ENCODE results near the gene TGIF1.

Gene TGIF1

DNA sequence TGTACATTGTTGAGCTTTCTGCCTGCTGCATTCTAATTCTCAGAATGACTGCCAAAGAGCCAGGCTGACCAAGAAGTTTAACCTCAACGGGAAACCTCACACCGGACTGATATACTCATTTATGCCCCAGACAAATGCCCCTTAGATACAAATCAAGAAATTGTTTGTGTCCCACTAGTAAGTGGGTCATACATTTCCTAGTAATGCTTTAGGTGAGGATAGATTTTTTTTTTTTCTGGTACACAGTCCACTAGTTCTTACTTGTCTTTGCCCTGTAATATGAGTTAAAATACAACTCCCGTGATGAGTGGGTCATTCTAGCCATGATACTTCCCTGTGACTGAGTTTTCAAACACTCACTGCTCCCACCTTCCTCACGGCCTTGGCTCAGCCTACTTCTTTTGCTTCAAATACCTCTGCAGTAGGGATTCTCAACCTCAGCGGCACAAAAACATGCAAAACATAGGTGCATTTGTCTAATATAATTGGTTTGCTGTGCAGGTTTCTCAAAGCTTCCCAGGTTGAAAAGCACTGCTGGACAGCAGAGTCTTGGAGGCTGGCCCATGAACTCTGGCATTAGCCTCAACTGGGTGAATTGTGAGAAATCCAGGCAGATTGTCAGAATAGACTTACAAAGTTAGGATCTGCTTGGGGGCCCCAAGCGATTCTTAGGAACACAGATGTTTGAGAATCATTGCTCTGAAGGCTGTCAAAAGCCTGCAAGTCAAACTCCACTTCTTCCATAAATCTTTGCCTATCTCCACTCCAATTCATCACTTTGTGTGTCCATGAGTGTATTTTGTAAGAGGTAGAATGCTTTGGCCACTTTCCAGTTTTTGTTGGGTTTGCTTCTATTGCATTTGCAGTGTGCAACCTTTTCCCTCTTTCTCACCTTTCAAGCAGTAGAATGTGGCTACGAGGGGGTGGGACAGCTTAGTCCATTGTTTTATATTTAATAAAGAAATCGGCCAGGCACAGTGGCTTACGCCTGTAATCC, 35.5 kb downstream of the TGIF1 start:
- DNase-seq (ENCODE audit: low read depth): no peak
- no peak overlapping the region for H3K4me3 ChIP-seq (ENCODE audit: low read length)

DNA sequence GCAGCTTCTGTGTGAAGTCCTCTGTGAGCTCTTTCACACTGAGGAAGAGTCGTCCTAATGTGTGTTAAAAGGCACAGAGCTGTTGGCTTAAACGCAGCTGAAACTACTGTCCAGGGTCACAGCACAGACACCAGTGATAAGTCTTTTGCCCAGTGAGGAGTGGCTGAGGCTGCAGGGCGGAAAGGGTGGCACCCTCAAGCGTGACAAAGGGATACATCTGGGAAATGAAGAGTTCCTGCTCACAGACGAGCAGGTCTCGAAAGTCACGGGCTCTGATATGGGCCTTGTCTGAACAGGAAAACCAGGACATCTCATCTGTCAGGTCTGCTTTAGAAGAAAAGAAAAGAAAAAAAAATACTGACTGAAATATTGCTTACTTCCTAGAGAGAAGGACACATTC, 36.5 kb downstream of the TGIF1 start:
- H3K4me3 ChIP-seq (ENCODE audit: low read length): no peak overlapping the region
- TF ChIP-seq, protein P1, sequence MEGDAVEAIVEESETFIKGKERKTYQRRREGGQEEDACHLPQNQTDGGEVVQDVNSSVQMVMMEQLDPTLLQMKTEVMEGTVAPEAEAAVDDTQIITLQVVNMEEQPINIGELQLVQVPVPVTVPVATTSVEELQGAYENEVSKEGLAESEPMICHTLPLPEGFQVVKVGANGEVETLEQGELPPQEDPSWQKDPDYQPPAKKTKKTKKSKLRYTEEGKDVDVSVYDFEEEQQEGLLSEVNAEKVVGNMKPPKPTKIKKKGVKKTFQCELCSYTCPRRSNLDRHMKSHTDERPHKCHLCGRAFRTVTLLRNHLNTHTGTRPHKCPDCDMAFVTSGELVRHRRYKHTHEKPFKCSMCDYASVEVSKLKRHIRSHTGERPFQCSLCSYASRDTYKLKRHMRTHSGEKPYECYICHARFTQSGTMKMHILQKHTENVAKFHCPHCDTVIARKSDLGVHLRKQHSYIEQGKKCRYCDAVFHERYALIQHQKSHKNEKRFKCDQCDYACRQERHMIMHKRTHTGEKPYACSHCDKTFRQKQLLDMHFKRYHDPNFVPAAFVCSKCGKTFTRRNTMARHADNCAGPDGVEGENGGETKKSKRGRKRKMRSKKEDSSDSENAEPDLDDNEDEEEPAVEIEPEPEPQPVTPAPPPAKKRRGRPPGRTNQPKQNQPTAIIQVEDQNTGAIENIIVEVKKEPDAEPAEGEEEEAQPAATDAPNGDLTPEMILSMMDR (conservative IDR thresholded peaks at IDR 0.05; ENCODE audit: low read depth, low read length): no peak
- no peak for DNase-seq (ENCODE audit: low read depth)

More for the DNA sequence above, 35.5 kb downstream of the TGIF1 start:
- TF ChIP-seq, protein P1 (conservative IDR thresholded peaks at IDR 0.05; ENCODE audit: low read depth, low read length): no peak

DNA sequence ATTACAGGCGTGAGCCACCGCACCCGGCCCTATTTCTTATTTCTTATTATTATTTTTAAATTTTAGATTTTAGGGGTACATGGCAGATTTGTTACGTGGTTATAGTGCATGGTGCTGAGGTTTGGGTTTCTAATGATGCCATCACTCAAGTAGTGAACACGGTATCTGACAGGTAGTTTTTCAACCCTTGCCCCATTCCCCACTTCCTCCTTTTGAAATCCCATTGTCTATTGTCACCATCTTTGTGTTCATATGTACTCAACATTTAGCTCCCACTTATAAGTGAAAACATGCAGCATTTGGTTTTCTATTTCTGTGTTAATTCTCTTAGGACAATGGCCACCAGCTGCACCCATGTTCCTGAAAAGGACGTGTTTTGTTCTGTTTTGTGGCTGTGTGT, 39.5 kb downstream of the TGIF1 start:
- DNase-seq (ENCODE audit: low read depth): no peak
- TF ChIP-seq, protein P1 (conservative IDR thresholded peaks at IDR 0.05; ENCODE audit: low read depth, low read length): no peak

DNA sequence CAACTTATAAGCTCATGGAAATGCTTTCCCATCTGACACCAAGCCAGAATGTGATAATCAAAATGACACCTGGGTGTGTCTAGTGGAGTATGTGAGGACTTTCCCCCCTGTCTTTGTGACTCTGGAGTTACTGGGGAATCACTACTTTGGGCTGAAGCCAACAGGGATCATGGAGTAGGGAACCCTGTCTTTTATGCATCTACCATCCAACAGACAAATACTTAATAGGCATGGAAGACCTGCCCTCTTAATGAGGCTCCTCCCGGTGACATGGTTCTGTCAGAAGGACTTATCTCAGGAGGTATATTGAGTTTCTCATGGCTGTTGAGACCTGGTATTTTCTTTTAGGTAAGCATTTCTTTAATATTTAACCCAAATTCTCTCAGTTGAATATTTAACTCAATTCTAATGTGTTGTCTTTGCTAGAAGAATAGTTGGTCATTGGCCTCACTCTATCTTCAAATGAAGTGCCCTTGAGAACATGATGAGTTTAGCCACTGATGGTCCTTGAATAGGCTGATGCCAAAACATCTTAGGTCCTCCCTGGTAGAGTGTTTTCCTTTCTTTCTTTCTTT, 42.1 kb downstream of the TGIF1 start:
- no peak overlapping the region for H3K4me3 ChIP-seq (ENCODE audit: low read length)
- no peak for DNase-seq (ENCODE audit: low read depth)
- TF ChIP-seq, protein P1 (conservative IDR thresholded peaks at IDR 0.05; ENCODE audit: low read depth, low read length): no peak

More for the DNA sequence above, 39.5 kb downstream of the TGIF1 start:
- H3K4me3 ChIP-seq (ENCODE audit: low read length): no peak overlapping the region

DNA sequence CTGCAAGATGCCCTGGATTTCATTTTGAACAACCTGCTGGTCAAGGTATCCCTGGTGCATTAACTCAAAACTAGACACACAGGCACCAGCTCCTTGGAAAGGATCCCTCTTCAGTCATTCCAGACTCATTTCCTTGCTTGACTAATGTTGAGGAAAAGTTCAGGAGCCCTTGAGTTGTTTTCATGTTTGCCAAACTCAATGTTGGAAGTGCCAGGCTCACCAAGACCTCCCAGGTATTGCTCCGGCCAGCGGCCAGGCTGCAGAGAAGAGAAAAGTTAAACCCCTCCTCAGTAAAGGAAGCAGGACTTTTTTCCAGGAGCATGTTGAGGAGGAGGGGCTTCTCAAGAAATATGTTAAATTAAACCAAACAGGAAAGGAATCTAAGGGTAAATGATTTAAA, 42.7 kb downstream of the TGIF1 start:
- DNase-seq (ENCODE audit: low read depth): no peak
- no peak overlapping the region for H3K4me3 ChIP-seq (ENCODE audit: low read length)
- TF ChIP-seq, protein P1 (conservative IDR thresholded peaks at IDR 0.05; ENCODE audit: low read depth, low read length): no peak

DNA sequence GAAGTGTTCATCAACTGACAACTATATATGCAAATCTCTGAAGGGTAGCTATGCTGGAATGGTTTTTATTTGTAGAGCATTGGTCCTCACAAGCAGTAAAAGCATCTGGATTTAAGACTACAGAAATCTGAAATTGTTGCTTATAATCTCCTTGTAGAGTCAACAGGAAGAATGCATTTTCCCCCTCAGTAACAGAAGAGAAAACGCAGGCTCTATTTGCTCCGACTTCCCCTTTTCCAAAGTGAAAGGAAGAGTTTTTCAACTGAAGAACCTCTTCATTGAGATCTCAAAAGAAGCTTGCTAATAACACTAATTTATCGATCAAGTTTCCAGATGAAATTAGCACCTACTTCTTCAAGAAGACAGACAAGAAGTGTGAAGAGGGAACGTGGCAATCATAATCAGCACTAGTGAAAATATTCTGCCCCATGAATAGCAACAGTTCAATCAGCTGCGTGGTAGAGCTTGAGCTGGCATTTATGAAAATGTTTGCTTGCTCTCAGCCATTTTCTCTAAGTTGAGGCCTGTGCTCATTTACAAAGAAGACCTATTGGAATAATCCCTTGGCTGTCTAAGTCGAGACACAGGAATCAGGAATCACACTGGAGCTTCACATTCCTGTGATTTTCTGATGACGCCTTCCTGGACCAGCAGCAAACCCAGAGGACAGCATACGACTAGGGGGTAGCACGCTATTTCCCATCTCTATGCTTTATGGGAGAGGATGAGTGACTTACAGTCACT, 43.7 kb downstream of the TGIF1 start:
- TF ChIP-seq, protein P1 (conservative IDR thresholded peaks at IDR 0.05; ENCODE audit: low read depth, low read length): no peak
- no peak overlapping the region for H3K4me3 ChIP-seq (ENCODE audit: low read length)
- DNase-seq (ENCODE audit: low read depth): no peak

Data from retinal pigment epithelial cell (primary cell).